ENCODE data around the gene DUS2. TPM values are rescaled to one million over a fixed set of nuclear protein-coding genes. Genes with fewer than 3 reads are reported as not detected.
"Not testable (repeated sequence)": the region's sequence is repeated elsewhere in the genome, so short reads cannot be mapped to it uniquely, and the experiment has no call there.

DUS2 gene
- total RNA-seq, 1 donor from 2014 or later: 9.4 TPM

DNA sequence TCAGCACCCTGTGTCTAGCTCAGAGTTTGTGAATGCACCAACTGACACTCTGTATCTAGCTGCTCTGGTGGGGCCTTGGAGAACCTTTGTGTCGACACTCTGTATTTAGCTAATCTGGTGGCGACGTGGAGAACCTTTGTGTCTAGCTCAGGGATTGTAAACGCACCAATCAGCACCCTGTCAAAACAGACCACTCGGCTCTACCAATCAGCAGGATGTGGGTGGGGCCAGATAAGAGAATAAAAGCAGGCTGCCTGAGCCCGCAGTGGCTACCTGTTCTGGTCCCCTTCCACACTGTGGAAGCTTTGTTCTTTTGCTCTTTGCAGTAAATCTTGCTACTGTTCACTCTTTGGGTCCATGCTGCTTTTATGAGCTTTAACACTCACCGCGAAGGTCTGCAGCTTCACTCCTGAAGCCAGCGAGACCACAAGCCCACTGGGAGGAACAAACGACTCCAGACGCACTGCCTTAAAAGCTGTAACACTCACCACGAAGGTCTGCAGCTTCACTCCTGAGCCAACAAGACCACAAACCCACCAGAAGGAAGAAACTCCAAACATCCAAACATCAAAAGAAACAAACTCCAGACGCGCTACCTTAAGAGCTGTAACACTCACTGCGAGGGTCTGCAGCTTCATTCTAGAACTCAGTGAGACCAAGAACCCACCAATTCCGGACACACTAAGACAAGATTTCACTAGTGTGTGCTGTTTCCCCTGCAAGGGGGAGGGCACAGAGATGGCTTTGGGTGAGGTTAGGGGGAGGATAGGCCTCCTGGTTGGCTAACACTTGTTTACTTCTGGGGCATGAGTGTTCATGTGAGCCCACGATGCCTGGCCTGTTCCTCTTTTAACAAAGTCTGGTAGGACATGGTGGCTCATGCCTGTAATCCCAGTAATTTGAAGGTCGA is 24.1 kb upstream of the DUS2 start, which contains the start of gene DPEP2:
Gene DPEP2 (minus strand): TSS at position 706 of the 910 bp plus-strand sequence. CDS start 6,272 bp downstream, outside the sequence.
- not testable (repeated sequence) for DNase-seq (ENCODE audit: low spot score)

GRCh38 chr16:67999985-68000384 is 23.1 kb upstream of the DUS2 start:
- no peak for DNase-seq (ENCODE audit: low spot score)

DNA sequence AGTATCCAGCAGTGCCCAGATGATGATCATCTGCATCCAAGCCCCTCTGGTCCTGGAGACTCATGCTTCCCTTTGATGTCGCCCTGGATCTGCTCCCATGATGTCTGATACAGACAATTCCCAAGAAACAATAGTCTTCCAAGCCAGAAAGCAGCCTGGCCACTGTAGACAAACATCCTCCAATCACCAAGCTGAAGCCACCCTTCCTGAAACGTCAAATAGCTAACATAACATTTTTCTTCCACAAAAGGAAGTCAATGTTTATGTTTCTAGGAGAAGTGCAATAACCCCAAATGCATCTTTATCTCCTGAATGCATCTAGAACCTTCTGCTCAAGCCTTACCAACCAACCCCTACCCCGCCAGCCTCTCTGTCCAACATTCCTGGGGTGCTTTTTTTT is 22.6 kb upstream of the DUS2 start:
- no peak for DNase-seq (ENCODE audit: low spot score)

DNA sequence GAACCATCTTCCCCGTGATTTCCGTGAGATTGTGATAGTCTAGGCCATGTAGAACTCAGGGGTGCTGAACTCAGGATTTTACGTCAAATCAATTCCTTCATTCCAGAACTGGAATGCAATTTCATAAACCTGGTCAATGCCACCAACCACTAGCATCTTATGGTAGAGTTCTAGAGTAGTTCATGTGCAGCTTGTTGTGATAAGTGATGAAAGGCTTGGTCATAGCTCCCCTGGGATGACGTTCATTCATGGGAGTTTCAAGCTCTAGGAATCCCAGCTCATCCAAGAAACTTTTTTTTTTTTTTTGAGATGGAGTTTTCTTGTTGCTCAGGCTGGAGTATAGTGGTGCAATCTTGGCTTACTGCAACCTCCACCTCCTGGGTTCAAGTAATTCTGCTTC is 20.1 kb upstream of the DUS2 start:
- DNase-seq (ENCODE audit: low spot score): no peak

GRCh38 chr16:68005211-68005610 is 17.9 kb upstream of the DUS2 start:
- DNase-seq (ENCODE audit: low spot score): no peak

- peak; percentile 49 for DNase-seq (ENCODE audit: low spot score)
Measured at GRCh38 chr16:68005786-68006286, 17.2 kb upstream of the DUS2 start.

DNA sequence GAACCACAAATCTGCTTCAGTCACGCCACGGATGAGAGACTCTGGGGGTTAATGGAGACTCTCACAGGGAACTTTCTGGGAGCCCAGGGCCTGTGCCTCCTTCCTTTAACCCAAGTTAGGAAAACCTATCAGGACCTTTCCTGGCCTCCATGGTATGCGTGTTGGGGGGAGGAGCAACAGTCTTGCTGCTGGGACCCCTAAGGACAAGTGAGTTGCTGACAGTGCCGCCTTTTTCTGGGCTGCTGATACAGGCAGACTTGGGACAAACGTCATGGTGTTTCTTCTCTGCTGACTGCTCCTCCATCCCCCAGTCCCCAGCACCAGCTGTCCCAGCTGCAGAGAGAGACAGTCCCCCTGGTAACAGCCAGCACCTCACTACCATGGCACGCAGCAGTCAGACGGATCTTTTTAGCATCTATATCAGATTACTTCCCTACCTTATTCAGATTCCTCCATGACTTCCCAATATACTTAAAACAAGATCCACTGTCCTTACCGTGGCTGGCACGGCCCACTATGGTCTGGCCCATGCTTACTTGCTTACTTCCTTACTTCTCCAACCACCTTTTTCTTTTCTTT is 13.8 kb upstream of the DUS2 start:
- DNase-seq (ENCODE audit: low spot score): no peak

- DNase-seq (ENCODE audit: low spot score): not testable (repeated sequence)
Measured at GRCh38 chr16:68009872-68010271, 13.2 kb upstream of the DUS2 start.

DNA sequence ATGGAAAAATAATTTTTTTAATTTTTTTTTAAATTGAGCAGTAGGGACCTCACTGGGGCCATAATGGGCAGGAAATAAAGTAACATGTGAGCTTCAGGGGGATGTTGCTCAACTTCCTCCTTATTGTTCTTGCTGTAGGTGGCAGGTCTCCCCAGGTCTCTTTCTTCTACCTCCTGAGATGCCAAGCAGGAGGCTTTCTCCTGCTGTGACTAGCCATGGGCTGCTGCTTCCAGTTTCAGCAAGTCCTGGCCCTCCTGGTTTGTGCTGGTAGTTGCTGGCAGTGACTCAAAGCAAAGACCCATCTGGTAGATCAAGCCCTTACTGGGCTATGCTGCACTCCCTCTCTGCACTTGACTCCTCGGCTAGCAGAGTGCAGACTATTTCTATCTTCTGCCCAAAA is 9.6 kb upstream of the DUS2 start:
- DNase-seq (ENCODE audit: low spot score): no peak

- DNase-seq (ENCODE audit: low spot score): no peak
Measured at GRCh38 chr16:68015681-68016080, 7.4 kb upstream of the DUS2 start, which contains the start of gene DPEP2NB. TSS of gene DPEP2NB (minus strand) at chr16:68015911. CDS start at chr16:68015770, 141 bp downstream.

DNA sequence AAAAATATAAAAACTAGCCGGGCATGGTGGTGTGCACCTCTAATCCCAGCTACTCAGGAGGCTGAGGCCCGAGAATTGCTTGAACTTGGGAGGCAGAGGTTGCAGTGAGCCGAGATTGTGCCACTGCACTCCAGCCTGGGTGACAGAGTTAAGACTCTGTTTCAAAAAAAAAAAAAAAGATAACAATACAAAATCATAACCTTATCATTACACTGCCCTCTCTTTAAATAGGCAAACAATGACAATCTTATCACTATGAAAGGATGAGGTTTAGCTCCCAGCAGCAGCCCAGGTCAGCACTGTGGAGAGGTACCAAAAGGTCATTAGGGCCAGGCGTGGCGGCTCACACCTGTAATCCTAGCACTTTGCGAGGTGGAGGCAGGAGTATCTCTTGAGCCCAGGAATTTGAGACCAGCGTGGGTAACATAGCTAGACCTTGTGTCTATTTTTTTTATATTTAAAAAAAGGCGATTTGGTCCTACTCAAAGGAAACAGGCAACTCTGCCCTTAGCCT is 3.9 kb upstream of the DUS2 start:
- DNase-seq (ENCODE audit: low spot score): no peak

GRCh38 chr16:68021490-68021889 is 1.6 kb upstream of the DUS2 start:
- DNase-seq (ENCODE audit: low spot score): no peak

- no peak for DNase-seq (ENCODE audit: low spot score)
Measured at GRCh38 chr16:68022278-68022727, 781 bp upstream of the DUS2 start.

DNA sequence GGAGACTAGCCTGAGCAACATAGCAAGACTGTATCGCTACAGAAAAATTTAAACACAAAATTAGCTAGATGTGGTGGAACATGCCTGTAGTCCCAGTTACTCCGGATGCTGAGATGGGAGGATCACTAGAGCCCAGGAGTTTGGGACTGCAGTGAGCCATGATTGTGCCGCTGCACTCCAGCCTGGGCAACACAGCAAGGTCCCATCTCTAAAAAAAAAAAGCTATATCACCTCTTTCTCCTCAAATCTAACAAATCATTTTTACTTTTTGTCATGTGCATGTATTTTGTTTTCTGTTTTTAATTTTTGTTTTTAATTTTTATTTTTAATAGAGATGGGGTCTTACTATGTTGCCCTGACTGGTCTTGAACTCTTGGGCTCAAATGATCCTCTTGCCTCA is 5.9 kb downstream of the DUS2 start:
- DNase-seq (ENCODE audit: low spot score): no peak

DNA sequence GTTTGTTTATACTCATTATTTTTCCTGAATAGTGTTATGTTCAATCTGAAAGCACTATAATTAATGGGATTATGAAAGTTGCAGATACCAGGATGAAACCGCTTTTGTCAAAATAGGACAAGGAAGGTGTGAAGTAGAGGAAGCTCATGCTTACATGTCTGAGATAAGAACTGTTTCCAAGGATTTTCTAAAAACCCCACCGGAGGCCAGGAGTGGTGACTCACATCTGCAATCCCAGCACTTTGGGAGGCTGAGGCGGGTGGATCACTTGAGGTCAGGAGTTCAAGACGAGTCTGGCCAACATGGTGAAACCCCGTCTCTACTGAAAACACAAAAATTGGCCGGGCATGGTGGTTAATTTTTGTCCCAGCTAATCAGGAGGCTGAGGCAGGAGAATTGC is 7.0 kb downstream of the DUS2 start:
- not testable (repeated sequence) for DNase-seq (ENCODE audit: low spot score)

GRCh38 chr16:68031951-68032350 is 8.9 kb downstream of the DUS2 start:
- no peak for DNase-seq (ENCODE audit: low spot score)

DNA sequence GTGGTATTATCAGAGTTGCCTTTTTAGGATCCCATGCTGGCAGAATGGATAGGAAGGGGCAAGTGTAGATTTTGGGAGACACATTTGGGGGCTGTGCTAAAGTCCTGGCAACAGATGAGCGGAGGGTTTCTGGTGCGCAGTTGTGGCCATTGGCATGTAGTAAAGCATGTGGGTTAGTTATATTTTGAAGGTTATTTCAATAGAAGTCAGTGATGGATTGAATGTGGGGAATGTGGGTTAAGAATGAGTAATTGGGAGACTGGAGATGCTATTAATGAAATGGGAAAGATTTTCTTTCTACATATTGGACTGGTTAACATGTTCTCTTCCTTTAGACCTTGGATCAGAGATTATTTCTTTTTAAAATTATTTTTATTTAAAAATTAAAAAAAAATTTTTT is 10.0 kb downstream of the DUS2 start:
- no peak for DNase-seq (ENCODE audit: low spot score)

DNA sequence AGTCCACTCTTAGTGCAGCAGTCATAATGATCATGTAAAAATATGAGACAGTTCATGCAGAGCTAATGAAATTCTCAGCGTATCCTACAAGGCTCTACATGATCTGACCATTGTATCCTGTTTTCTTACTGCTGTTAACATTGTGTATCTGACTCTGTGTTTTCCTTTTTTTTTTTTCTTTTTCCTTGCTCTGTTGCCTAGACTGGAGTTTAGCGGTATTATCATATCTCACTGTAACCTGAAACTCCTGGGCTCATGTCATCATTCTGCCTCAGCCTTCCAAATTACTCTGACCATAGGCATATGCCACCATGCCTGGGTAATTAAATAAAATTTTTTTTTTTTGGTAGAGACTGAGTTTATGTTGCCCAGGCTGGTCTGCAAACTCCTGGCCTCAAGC is 12.1 kb downstream of the DUS2 start:
- no peak for DNase-seq (ENCODE audit: low spot score)

- DNase-seq (ENCODE audit: low spot score): no peak
Measured at GRCh38 chr16:68037841-68038597, 14.9 kb downstream of the DUS2 start.

GRCh38 chr16:68040506-68041288 is 17.6 kb downstream of the DUS2 start:
- DNase-seq (ENCODE audit: low spot score): peak; percentile 78

DNA sequence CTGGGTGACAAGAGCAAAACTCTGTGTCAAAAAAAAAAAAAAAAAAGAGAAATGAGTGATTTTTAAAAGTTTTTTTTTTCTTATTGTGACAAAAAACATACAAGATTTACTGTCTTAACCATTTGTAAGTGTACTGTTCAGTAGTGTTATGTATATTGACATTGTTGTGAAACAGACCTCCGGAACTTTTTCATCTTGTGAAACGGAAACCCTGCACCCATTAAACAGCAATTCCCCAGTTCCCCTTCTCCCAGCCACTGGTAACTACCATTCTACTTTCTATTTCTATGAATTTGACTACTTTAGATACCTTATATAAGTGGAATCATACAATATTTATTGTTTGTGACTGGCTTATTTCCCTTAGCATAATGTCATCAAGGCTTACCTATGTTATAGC is 18.7 kb downstream of the DUS2 start:
- no peak for DNase-seq (ENCODE audit: low spot score)
